Measurements from ENCODE around the gene LHFPL3. TPM values are rescaled to one million over a fixed set of nuclear protein-coding genes. Genes with fewer than 3 reads are reported as not detected.
"Not testable (repeated sequence)": the region's sequence is repeated elsewhere in the genome, so short reads cannot be mapped to it uniquely, and the experiment has no call there.

The LHFPL3 gene
- not detected for total RNA-seq (2021; ENCODE audit: unreplicated experiment)
- not detected in 2 replicates for polyA plus RNA-seq (2012)
- Bru-seq, nascent RNA: percentile 2 among the genes with signal in this experiment
- percentile 9 among the genes with signal in this experiment for BruChase-seq, experiment 1, labeled RNA remaining after a 6-hour chase
- percentile 4 among the genes with signal in this experiment for BruChase-seq, experiment 2, labeled RNA remaining after a 2-hour chase
- long read RNA-seq: 0 reads

- H2AFZ ChIP-seq (ENCODE audit: low read depth, low read length, poor library complexity, severe bottlenecking): no peak within 1 kb of the TSS
- CTCF ChIA-PET: no interaction called here
- no peak within 1 kb of the TSS for H3K4me3 ChIP-seq (replicated peaks in 1 of 2; ENCODE audit: low read depth in 1 of 2, low read length in 2 of 2)
- no peak within 1 kb of the TSS for H3K27ac ChIP-seq (ENCODE audit: low read depth, low read length)
- ATAC-seq: no peak
- H3K4me2 ChIP-seq (ENCODE audit: low read length): no peak within 1 kb of the TSS
- no peaks in the 10 kb centered on the region for H3K9me3 ChIP-seq (ENCODE audit: control insufficient read depth in 1 of 2, insufficient read depth in 1 of 2, low read depth in 1 of 2, low read length in 2 of 2)
- RAD21 ChIA-PET (ENCODE audit: low non-redundant PET in 1 of 2, low total read pairs in 2 of 2, uncharacterized antibody in 2 of 2, unreplicated experiment in 2 of 2): no interaction called here
- no peaks in the 10 kb centered on the region for H3K9me2 ChIP-seq (ENCODE audit: insufficient read depth)
- no peaks in the 10 kb centered on the region for H3K4me1 ChIP-seq (ENCODE audit: control insufficient read depth in 1 of 2, insufficient read depth in 2 of 2, low read length in 2 of 2)
- no peaks in the 10 kb centered on the region for H3K36me3 ChIP-seq (ENCODE audit: control insufficient read depth in 1 of 2, insufficient read depth in 2 of 2, low read length in 2 of 2)
- peaks cover 35% of the 10 kb centered on the region; the same call in 1 of the 2 replicates for H3K27me3 ChIP-seq (ENCODE audit: insufficient read depth, low read length)
- POLR2A ChIA-PET: no interaction called here
- H3K9ac ChIP-seq (ENCODE audit: low read length): no peak within 1 kb of the TSS
- DNase-seq (ENCODE audit: low read depth, low spot score): no peak
- no TSS peak for BruUV-seq (replicated peaks)
- no peaks in the 10 kb centered on the region for H4K20me1 ChIP-seq (ENCODE audit: insufficient read depth)
- intact Hi-C loops (cut with micrococcal nuclease): no loop called here
- H3K79me2 ChIP-seq (ENCODE audit: insufficient read depth, low read length): no peaks in the 10 kb centered on the region
- no peak for TF ChIP-seq EZH2 (IDR thresholded peaks at IDR 0.05)
- TF ChIP-seq EGR1 (IDR thresholded peaks at IDR 0.05; ENCODE audit: low read depth): no peak
- no peak for TF ChIP-seq POLR2AphosphoS5 (IDR thresholded peaks at IDR 0.05; ENCODE audit: low read depth, low read length)
- no peak for TF ChIP-seq POLR2A (IDR thresholded peaks at IDR 0.05; ENCODE audit: borderline replicate concordance, extremely low read depth, insufficient read depth, insufficient read length)
- no peak for TF ChIP-seq SIN3A (IDR thresholded peaks at IDR 0.05; ENCODE audit: low read depth)
- TF ChIP-seq SP1 (IDR thresholded peaks at IDR 0.05; ENCODE audit: low read depth): no peak
- TF ChIP-seq YY1 (IDR thresholded peaks at IDR 0.05; ENCODE audit: extremely low read depth, insufficient replicate concordance, low read depth, low read length): no peak
- TF ChIP-seq REST (IDR thresholded peaks at IDR 0.05; ENCODE audit: low read depth): no peak
- no peak for TF ChIP-seq EZH2phosphoT487 (IDR thresholded peaks at IDR 0.05; ENCODE audit: borderline replicate concordance)
- TF ChIP-seq JUND (IDR thresholded peaks at IDR 0.05): no peak
- no peak for TF ChIP-seq TCF7L2 (IDR thresholded peaks at IDR 0.05; ENCODE audit: borderline replicate concordance, extremely low read depth, insufficient read depth, insufficient read length)
- no peak for TF ChIP-seq CTCF (IDR thresholded peaks at IDR 0.05 in 2 of 3, conservative IDR thresholded peaks at IDR 0.05 in 1 of 3; ENCODE audit: borderline replicate concordance in 1 of 3, insufficient read depth in 1 of 3, low read depth in 2 of 3, low read length in 2 of 3)
- no peak for TF ChIP-seq ZFX (IDR thresholded peaks at IDR 0.05)
- no peak for TF ChIP-seq CBX3 (IDR thresholded peaks at IDR 0.05; ENCODE audit: low read depth)
These were observed at the start of gene LHFPL3 for GRCh38 chr7:104328296-104328969. TSS of gene LHFPL3 (plus strand) at chr7:104328603.

GRCh38 chr7:104281685-104282084 is 46.7 kb upstream of the LHFPL3 start:
- DNase-seq (ENCODE audit: low read depth, low spot score); BruUV-seq (replicated peaks); H3K36me3 ChIP-seq (ENCODE audit: control insufficient read depth in 1 of 2, insufficient read depth in 2 of 2, low read length in 2 of 2); ATAC-seq; H3K4me3 ChIP-seq (replicated peaks in 1 of 2; ENCODE audit: low read depth in 1 of 2, low read length in 2 of 2); H3K79me2 ChIP-seq (ENCODE audit: insufficient read depth, low read length); CTCF ChIA-PET; intact Hi-C loops (cut with micrococcal nuclease); POLR2A ChIA-PET; RAD21 ChIA-PET (ENCODE audit: low non-redundant PET in 1 of 2, low total read pairs in 2 of 2, uncharacterized antibody in 2 of 2, unreplicated experiment in 2 of 2); H3K9me3 ChIP-seq (ENCODE audit: control insufficient read depth in 1 of 2, insufficient read depth in 1 of 2, low read depth in 1 of 2, low read length in 2 of 2); H3K27me3 ChIP-seq (ENCODE audit: insufficient read depth, low read length); H2AFZ ChIP-seq (ENCODE audit: low read depth, low read length, poor library complexity, severe bottlenecking); H3K4me2 ChIP-seq (ENCODE audit: low read length); H3K9ac ChIP-seq (ENCODE audit: low read length); H3K9me2 ChIP-seq (ENCODE audit: insufficient read depth); H3K27ac ChIP-seq (ENCODE audit: low read depth, low read length); H4K20me1 ChIP-seq (ENCODE audit: insufficient read depth); H3K4me1 ChIP-seq (ENCODE audit: control insufficient read depth in 1 of 2, insufficient read depth in 2 of 2, low read length in 2 of 2): not testable (repeated sequence)
